ENCODE data around the gene VPS13C. TPM values are rescaled to one million over a fixed set of nuclear protein-coding genes. Genes with fewer than 3 reads are reported as not detected.

Gene VPS13C
- total RNA-seq, 1 donor from 2014 or later: 73.6 TPM

DNA sequence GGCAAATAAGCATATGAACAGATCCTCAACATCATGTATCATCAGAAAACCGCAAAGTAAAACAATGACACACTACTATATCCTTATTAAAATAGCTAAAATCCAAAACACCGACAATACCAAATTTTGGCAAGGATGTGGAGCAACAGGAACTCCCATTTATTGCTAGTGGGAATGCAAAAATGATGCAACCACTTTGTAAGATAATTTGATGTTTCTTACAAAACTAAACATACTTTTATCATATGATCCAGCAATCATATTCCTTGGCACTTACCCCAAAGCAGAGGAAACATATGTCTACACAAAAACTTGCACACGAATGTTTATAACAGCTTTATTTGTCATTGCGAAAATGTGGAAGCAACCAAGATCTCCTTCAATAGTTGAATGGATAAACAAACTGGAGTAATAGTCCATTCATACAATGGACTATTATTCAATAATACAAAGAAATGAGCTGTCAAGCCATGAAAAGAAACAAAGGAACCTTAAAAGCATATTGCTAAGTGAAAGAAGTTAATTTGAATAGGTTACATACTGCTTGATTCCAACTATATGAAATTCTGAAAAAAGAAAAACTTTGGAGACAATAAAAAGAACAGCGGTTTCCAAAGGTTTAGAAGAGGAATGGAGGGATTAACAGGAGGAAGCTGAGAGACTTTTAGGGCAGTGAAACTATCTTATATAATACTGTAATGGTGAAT is 172.0 kb downstream of the VPS13C start:
- Histone ChIP-seq H3K4me1 (ENCODE audit: control insufficient read depth in 3 of 3, insufficient read depth in 3 of 3, low read length in 3 of 3) (no peaks in the 10 kb centered on the region), H3K36me3 (ENCODE audit: control insufficient read depth in 3 of 3, insufficient read depth in 3 of 3, low read length in 3 of 3) (peaks cover 6 to 20% (median 9%) of the 10 kb centered on the region in 3 donors), H3K27me3 (ENCODE audit: control insufficient read depth in 3 of 3, insufficient read depth in 3 of 3, low read length in 3 of 3) (no peaks in the 10 kb centered on the region), H3K27ac (ENCODE audit: low read depth, low read length) (no peak overlapping the region), H3K9ac (ENCODE audit: low read depth in 1 of 3, low read length in 3 of 3) (no peak overlapping the region), H3K4me3 (ENCODE audit: low read length in 3 of 3) (no peak overlapping the region), H3K9me3 (ENCODE audit: control insufficient read depth in 3 of 3, low read length in 3 of 3) (no peaks in the 10 kb centered on the region)

GRCh38 chr15:61880084-61880483 is 180.2 kb downstream of the VPS13C start:
- Histone ChIP-seq H3K4me3 (ENCODE audit: low read length in 3 of 3) (no peak overlapping the region), H3K27me3 (ENCODE audit: control insufficient read depth in 3 of 3, insufficient read depth in 3 of 3, low read length in 3 of 3) (no peaks in the 10 kb centered on the region), H3K36me3 (ENCODE audit: control insufficient read depth in 3 of 3, insufficient read depth in 3 of 3, low read length in 3 of 3) (peaks cover 0 to 11% (median 9%) of the 10 kb centered on the region in 3 donors), H3K9me3 (ENCODE audit: control insufficient read depth in 3 of 3, low read length in 3 of 3) (no peaks in the 10 kb centered on the region), H3K9ac (ENCODE audit: low read depth in 1 of 3, low read length in 3 of 3) (no peak overlapping the region), H3K27ac (ENCODE audit: low read depth, low read length) (no peak overlapping the region), H3K4me1 (ENCODE audit: control insufficient read depth in 3 of 3, insufficient read depth in 3 of 3, low read length in 3 of 3) (no peaks in the 10 kb centered on the region)

DNA sequence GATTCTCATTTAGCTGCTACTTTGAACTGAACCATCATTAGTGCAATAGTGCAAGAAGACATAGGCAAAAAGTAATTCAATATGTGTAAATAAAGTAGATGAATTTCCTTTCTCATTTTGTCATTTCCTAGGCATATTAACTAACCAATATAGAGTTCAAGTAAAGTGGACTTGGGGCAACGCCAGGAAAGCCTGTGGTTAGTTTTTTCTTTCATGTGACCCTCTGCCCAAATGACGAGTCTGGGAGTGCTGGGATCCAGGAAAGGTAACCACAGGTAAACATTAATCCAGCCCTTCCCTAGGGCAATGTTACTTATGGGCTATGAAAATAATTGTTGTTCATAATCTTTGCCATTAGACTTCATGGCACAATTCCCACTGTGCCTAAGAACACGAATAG is 181.0 kb downstream of the VPS13C start:
- Histone ChIP-seq H3K9ac (ENCODE audit: low read depth in 1 of 3, low read length in 3 of 3) (no peak overlapping the region), H3K4me3 (ENCODE audit: low read length in 3 of 3) (no peak overlapping the region), H3K36me3 (ENCODE audit: control insufficient read depth in 3 of 3, insufficient read depth in 3 of 3, low read length in 3 of 3) (peaks cover 0 to 11% (median 9%) of the 10 kb centered on the region in 3 donors)

DNA sequence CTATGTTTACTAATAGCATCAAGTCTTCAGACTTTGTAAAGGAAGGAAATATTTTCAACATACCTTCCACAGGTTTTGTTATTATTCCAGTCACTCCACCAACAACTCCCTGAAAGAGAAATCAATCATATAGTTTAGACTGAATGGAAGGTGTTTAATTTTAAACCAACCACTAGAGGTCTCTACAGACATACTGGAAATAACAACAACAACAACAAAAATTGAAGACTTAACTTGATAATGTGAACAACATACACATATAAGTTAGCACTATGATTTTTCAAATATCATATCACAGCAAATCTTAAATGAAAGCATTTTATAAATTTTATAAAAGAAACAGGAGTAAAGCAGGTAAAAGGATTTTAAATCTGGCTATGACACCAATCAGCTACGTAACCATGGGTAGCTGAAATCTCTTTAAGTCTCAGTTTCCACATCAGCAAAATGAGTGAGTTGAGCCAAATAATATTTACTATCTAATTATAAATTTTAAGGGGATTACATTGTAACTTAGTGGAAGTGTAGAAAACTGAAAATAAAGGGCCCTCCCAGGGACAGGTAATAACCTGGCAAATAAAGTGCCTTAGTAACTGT is 188.2 kb downstream of the VPS13C start:
- H3K4me3 ChIP-seq (ENCODE audit: low read length in 3 of 3): no peak overlapping the region
- no peaks in the 10 kb centered on the region for H3K9me3 ChIP-seq (ENCODE audit: control insufficient read depth in 3 of 3, low read length in 3 of 3)
- H3K9ac ChIP-seq (ENCODE audit: low read depth in 1 of 3, low read length in 3 of 3): no peak overlapping the region
- H3K27me3 ChIP-seq (ENCODE audit: control insufficient read depth in 3 of 3, insufficient read depth in 3 of 3, low read length in 3 of 3): no peaks in the 10 kb centered on the region
- no peak overlapping the region for H3K27ac ChIP-seq (ENCODE audit: low read depth, low read length)
- peaks cover 18 to 38% (median 28%) of the 10 kb centered on the region in 3 donors for H3K36me3 ChIP-seq (ENCODE audit: control insufficient read depth in 3 of 3, insufficient read depth in 3 of 3, low read length in 3 of 3)
- no peaks in the 10 kb centered on the region for H3K4me1 ChIP-seq (ENCODE audit: control insufficient read depth in 3 of 3, insufficient read depth in 3 of 3, low read length in 3 of 3)

More for the DNA sequence above, 181.0 kb downstream of the VPS13C start:
- Histone ChIP-seq H3K4me1 (ENCODE audit: control insufficient read depth in 3 of 3, insufficient read depth in 3 of 3, low read length in 3 of 3) (no peaks in the 10 kb centered on the region), H3K9me3 (ENCODE audit: control insufficient read depth in 3 of 3, low read length in 3 of 3) (no peaks in the 10 kb centered on the region), H3K27ac (ENCODE audit: low read depth, low read length) (no peak overlapping the region), H3K27me3 (ENCODE audit: control insufficient read depth in 3 of 3, insufficient read depth in 3 of 3, low read length in 3 of 3) (no peaks in the 10 kb centered on the region)

DNA sequence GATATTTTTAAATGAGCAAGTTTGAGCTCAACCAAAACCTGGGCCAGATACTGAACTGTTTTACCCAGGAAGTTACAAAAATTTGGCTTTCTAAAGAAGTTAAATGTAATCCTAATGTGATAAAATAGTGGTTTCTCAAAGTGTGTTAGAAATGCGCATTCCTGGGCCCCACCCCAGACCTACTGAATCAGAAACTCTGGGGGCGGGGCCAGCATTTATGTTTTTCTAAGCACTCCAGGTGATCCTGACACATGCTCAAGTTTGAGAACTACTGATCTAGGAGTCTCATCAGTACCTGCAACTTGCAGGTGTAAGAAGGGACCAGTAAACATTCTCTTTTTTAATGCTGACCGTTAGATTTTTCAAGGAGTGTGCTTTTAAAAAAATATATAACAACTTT is 190.6 kb downstream of the VPS13C start:
- Histone ChIP-seq H3K27me3 (ENCODE audit: control insufficient read depth in 3 of 3, insufficient read depth in 3 of 3, low read length in 3 of 3) (no peaks in the 10 kb centered on the region), H3K9me3 (ENCODE audit: control insufficient read depth in 3 of 3, low read length in 3 of 3) (no peaks in the 10 kb centered on the region), H3K4me1 (ENCODE audit: control insufficient read depth in 3 of 3, insufficient read depth in 3 of 3, low read length in 3 of 3) (no peaks in the 10 kb centered on the region), H3K4me3 (ENCODE audit: low read length in 3 of 3) (no peak overlapping the region), H3K9ac (ENCODE audit: low read depth in 1 of 3, low read length in 3 of 3) (no peak overlapping the region), H3K27ac (ENCODE audit: low read depth, low read length) (no peak overlapping the region), H3K36me3 (ENCODE audit: control insufficient read depth in 3 of 3, insufficient read depth in 3 of 3, low read length in 3 of 3) (peaks cover 18 to 29% (median 28%) of the 10 kb centered on the region in 3 donors)

DNA sequence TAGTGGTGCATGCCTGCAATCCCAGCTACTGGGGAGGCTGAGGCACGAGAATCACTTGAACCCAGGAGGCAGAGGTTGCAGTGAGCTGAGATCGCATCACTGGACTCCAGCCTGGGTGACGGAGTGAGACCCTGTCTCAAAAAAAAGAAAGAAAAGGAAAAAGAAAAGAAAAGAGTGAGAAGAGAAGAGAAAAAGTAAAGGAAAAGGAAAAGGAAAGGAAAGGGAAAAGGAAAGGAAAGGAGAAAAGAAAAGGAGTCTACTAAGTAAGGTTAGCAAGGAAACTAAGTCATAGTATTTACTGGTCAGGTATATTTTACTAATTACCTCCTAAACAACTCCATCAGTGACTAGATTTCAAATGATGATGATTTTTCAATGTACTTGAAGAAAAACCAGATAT is 198.3 kb downstream of the VPS13C start:
- Histone ChIP-seq H3K27me3 (ENCODE audit: control insufficient read depth in 3 of 3, insufficient read depth in 3 of 3, low read length in 3 of 3) (no peaks in the 10 kb centered on the region), H3K9ac (ENCODE audit: low read depth in 1 of 3, low read length in 3 of 3) (no peak overlapping the region), H3K27ac (ENCODE audit: low read depth, low read length) (no peak overlapping the region), H3K9me3 (ENCODE audit: control insufficient read depth in 3 of 3, low read length in 3 of 3) (no peaks in the 10 kb centered on the region), H3K4me1 (ENCODE audit: control insufficient read depth in 3 of 3, insufficient read depth in 3 of 3, low read length in 3 of 3) (no peaks in the 10 kb centered on the region), H3K4me3 (ENCODE audit: low read length in 3 of 3) (no peak overlapping the region), H3K36me3 (ENCODE audit: control insufficient read depth in 3 of 3, insufficient read depth in 3 of 3, low read length in 3 of 3) (peaks cover 4 to 6% (median 4%) of the 10 kb centered on the region in 3 donors)

GRCh38 chr15:61857169-61857829 is 202.9 kb downstream of the VPS13C start:
- Histone ChIP-seq H3K4me3 (ENCODE audit: low read length in 3 of 3) (no peak overlapping the region), H3K9ac (ENCODE audit: low read depth in 1 of 3, low read length in 3 of 3) (no peak overlapping the region)

GRCh38 chr15:61856295-61856694 is 204.0 kb downstream of the VPS13C start:
- H3K36me3 ChIP-seq (ENCODE audit: control insufficient read depth in 3 of 3, insufficient read depth in 3 of 3, low read length in 3 of 3): peaks cover 0 to 10% (median 9%) of the 10 kb centered on the region in 3 donors

More at GRCh38 chr15:61857169-61857829, 202.9 kb downstream of the VPS13C start:
- H3K27ac ChIP-seq (ENCODE audit: low read depth, low read length): peak overlapping the region; percentile 8
- no peaks in the 10 kb centered on the region for H3K27me3 ChIP-seq (ENCODE audit: control insufficient read depth in 3 of 3, insufficient read depth in 3 of 3, low read length in 3 of 3)
- H3K36me3 ChIP-seq (ENCODE audit: control insufficient read depth in 3 of 3, insufficient read depth in 3 of 3, low read length in 3 of 3): peaks cover 0 to 10% (median 5%) of the 10 kb centered on the region in 3 donors
- H3K9me3 ChIP-seq (ENCODE audit: control insufficient read depth in 3 of 3, low read length in 3 of 3): no peaks in the 10 kb centered on the region
- H3K4me1 ChIP-seq (ENCODE audit: control insufficient read depth in 3 of 3, insufficient read depth in 3 of 3, low read length in 3 of 3): no peaks in the 10 kb centered on the region

DNA sequence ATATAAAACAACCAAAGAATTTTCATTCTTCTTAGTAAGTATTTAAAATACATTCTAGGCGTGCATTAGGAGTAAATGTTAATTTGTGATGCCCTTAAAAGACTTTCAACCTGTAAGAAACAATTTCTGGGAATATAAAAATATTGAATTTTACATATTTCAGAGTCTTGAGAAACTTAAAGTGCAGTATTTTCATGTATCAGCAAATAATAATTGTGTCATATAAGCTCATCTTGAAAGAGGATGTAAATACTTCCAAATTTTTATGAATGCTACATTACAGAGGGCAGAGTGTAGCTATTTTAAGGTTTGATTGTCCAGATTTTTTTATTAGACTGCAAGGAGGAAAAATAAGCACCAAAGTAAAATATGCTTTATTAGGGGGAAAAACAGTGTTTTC is 207.1 kb downstream of the VPS13C start:
- Histone ChIP-seq H3K9ac (ENCODE audit: low read depth in 1 of 3, low read length in 3 of 3) (no peak overlapping the region), H3K4me1 (ENCODE audit: control insufficient read depth in 3 of 3, insufficient read depth in 3 of 3, low read length in 3 of 3) (no peaks in the 10 kb centered on the region), H3K36me3 (ENCODE audit: control insufficient read depth in 3 of 3, insufficient read depth in 3 of 3, low read length in 3 of 3) (peaks cover 0 to 9% (median 8%) of the 10 kb centered on the region in 3 donors)

More at GRCh38 chr15:61856295-61856694, 204.0 kb downstream of the VPS13C start:
- H3K9ac ChIP-seq (ENCODE audit: low read depth in 1 of 3, low read length in 3 of 3): no peak overlapping the region
- H3K9me3 ChIP-seq (ENCODE audit: control insufficient read depth in 3 of 3, low read length in 3 of 3): no peaks in the 10 kb centered on the region
- H3K27ac ChIP-seq (ENCODE audit: low read depth, low read length): no peak overlapping the region
- no peaks in the 10 kb centered on the region for H3K27me3 ChIP-seq (ENCODE audit: control insufficient read depth in 3 of 3, insufficient read depth in 3 of 3, low read length in 3 of 3)
- H3K4me3 ChIP-seq (ENCODE audit: low read length in 3 of 3): no peak overlapping the region
- no peaks in the 10 kb centered on the region for H3K4me1 ChIP-seq (ENCODE audit: control insufficient read depth in 3 of 3, insufficient read depth in 3 of 3, low read length in 3 of 3)

DNA sequence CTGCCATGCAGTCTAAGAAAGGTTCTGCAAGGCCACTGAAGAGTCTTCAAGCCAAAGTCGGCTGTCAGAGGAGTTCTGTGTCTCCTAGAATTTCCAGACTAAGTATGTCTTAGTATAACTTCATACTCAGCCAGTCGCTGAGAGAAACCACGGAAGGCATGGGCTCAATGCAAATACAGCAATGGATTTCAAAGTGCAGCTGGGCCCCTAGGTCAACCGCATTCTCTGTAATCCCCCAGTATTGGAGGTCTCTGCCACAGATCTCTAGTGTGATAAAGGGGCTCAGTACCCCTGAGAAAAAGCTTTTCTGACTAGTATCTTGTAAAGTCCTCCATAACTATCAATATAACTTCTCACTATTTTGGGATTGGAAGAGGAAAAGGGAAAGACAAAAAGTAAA is 208.3 kb downstream of the VPS13C start:
- no peaks in the 10 kb centered on the region for H3K4me1 ChIP-seq (ENCODE audit: control insufficient read depth in 3 of 3, insufficient read depth in 3 of 3, low read length in 3 of 3)
- H3K27ac ChIP-seq (ENCODE audit: low read depth, low read length): no peak overlapping the region
- H3K36me3 ChIP-seq (ENCODE audit: control insufficient read depth in 3 of 3, insufficient read depth in 3 of 3, low read length in 3 of 3): peaks cover 0 to 9% (median 8%) of the 10 kb centered on the region in 3 donors
- no peak overlapping the region for H3K9ac ChIP-seq (ENCODE audit: low read depth in 1 of 3, low read length in 3 of 3)
- no peak overlapping the region for H3K4me3 ChIP-seq (ENCODE audit: low read length in 3 of 3)
- no peaks in the 10 kb centered on the region for H3K27me3 ChIP-seq (ENCODE audit: control insufficient read depth in 3 of 3, insufficient read depth in 3 of 3, low read length in 3 of 3)
- H3K9me3 ChIP-seq (ENCODE audit: control insufficient read depth in 3 of 3, low read length in 3 of 3): no peaks in the 10 kb centered on the region

More for the DNA sequence above, 207.1 kb downstream of the VPS13C start:
- H3K27me3 ChIP-seq (ENCODE audit: control insufficient read depth in 3 of 3, insufficient read depth in 3 of 3, low read length in 3 of 3): no peaks in the 10 kb centered on the region
- H3K27ac ChIP-seq (ENCODE audit: low read depth, low read length): no peak overlapping the region
- H3K9me3 ChIP-seq (ENCODE audit: control insufficient read depth in 3 of 3, low read length in 3 of 3): no peaks in the 10 kb centered on the region
- no peak overlapping the region for H3K4me3 ChIP-seq (ENCODE audit: low read length in 3 of 3)

Data from skeletal muscle tissue (tissue), 4 donors.